NB4 (cell line): ENCODE data around the gene AGBL5.

Experiments used
- DNase-seq: peaks from one replicate; pipeline ENCODE4 v3.0.0; 2010; ENCODE audit warnings: low read depth
- H3K4me3 ChIP-seq: one replicate; pipeline ENCODE4 v1.5.1; 2011; ENCODE audit warnings: mild to moderate bottlenecking, low read depth, low read length, moderate library complexity
- CTCF ChIP-seq: IDR thresholded peaks from one replicate; pipeline ENCODE4 v1.5.1; 2012; ENCODE audit warnings: low read depth, low read length
- MAX ChIP-seq: IDR thresholded peaks from 2 replicates; pipeline ENCODE4 v1.6.1; 2011; ENCODE audit warnings: low read depth, low read length
- MYC ChIP-seq: IDR thresholded peaks from 2 replicates; pipeline ENCODE4 v1.6.1; 2011; ENCODE audit warnings: low read depth, low read length
- POLR2A ChIP-seq: IDR thresholded peaks from 2 replicates; pipeline ENCODE4 v1.6.1; 2011; ENCODE audit warnings: mild to moderate bottlenecking; ENCODE audit not compliant: insufficient read length; ENCODE audit errors: extremely low read depth

The AGBL5 gene

GRCh38 chr2:27051902-27052645 lies 606 bp downstream of the AGBL5 start:
- peak overlapping the region; percentile 81 for H3K4me3 ChIP-seq
- DNase-seq = peak; percentile 54
- TF ChIP-seq POLR2A = no peak
- no peak for TF ChIP-seq CTCF
- no peak for TF ChIP-seq MAX
- TF ChIP-seq MYC = no peak

- TF ChIP-seq MAX (no peak), MYC (no peak), CTCF (no peak), POLR2A (no peak)
- no peak overlapping the region for H3K4me3 ChIP-seq
- no peak for DNase-seq
These were observed 1.9 kb downstream of the AGBL5 start for GRCh38 chr2:27053321-27053720.

GRCh38 chr2:27053776-27054175 lies 2.3 kb downstream of the AGBL5 start:
- DNase-seq = no peak
- TF ChIP-seq CTCF (no peak), MYC (no peak), POLR2A (no peak), MAX (no peak)
- H3K4me3 ChIP-seq = no peak overlapping the region

- DNase-seq = no peak
- no peak for TF ChIP-seq MAX
- no peak for TF ChIP-seq CTCF
- no peak overlapping the region for H3K4me3 ChIP-seq
These were observed 3.3 kb downstream of the AGBL5 start for GRCh38 chr2:27054721-27055120.

- no peak overlapping the region for H3K4me3 ChIP-seq
- TF ChIP-seq POLR2A (no peak), MYC (no peak), CTCF (no peak), MAX (no peak)
- DNase-seq = no peak
These were observed 5.7 kb downstream of the AGBL5 start for GRCh38 chr2:27057184-27057583.

GRCh38 chr2:27058210-27058609 lies 6.7 kb downstream of the AGBL5 start:
- H3K4me3 ChIP-seq = no peak overlapping the region
- no peak for DNase-seq
- TF ChIP-seq MAX = no peak
- no peak for TF ChIP-seq MYC
- no peak for TF ChIP-seq POLR2A
- no peak for TF ChIP-seq CTCF
